Skeletal muscle tissue (tissue), 4 donors: ENCODE data around the gene MYO10. TPM values are rescaled to one million over a fixed set of nuclear protein-coding genes. Genes with fewer than 3 reads are reported as not detected.
A peak's percentile ranks its signal among the peaks of the same experiment; 100 is the strongest.

Experiments used
- H3K27ac ChIP-seq: one replicate; pipeline ENCODE4 v1.7.0; 2013; ENCODE audit warnings: mild to moderate bottlenecking, low read depth, low read length, inconsistent platforms
- H3K27me3 ChIP-seq, 3 donors: one replicate each; pipeline ENCODE4 v1.7.0; 2013; ENCODE audit warnings: low read length in 3 of 3; ENCODE audit not compliant: control insufficient read depth in 3 of 3, insufficient read depth in 3 of 3
- H3K36me3 ChIP-seq, 3 donors: one replicate each; pipeline ENCODE4 v1.7.0; 2013; ENCODE audit warnings: low read length in 3 of 3; ENCODE audit not compliant: control insufficient read depth in 3 of 3, insufficient read depth in 3 of 3
- H3K4me1 ChIP-seq, 3 donors: one replicate each; pipeline ENCODE4 v1.7.0; 2013; ENCODE audit warnings: low read length in 3 of 3, mild to moderate bottlenecking in 3 of 3; ENCODE audit not compliant: control insufficient read depth in 3 of 3, insufficient read depth in 3 of 3
- H3K4me3 ChIP-seq, 3 donors: one replicate each; pipeline ENCODE4 v1.7.0; 2013; ENCODE audit warnings: low read length in 3 of 3
- H3K9ac ChIP-seq, 3 donors: one replicate each; pipeline ENCODE4 v1.7.0; 2013; ENCODE audit warnings: low read length in 3 of 3, mild to moderate bottlenecking in 3 of 3, moderate library complexity in 2 of 3, low read depth in 1 of 3
- H3K9me3 ChIP-seq, 3 donors: one replicate each; pipeline ENCODE4 v1.7.0; 2013; ENCODE audit warnings: low read length in 3 of 3; ENCODE audit not compliant: control insufficient read depth in 3 of 3
- total RNA-seq: library from RNA; depleted of rRNA; stranded (reverse); fragments of >200 nt; gene quantifications from one replicate; pipeline ENCODE4 v1.2.3, GENCODE V29; 2014
- donor health status: Osteomylitis.

MYO10 gene
- total RNA-seq, 1 donor from 2014 or later = 27.1 TPM

DNA sequence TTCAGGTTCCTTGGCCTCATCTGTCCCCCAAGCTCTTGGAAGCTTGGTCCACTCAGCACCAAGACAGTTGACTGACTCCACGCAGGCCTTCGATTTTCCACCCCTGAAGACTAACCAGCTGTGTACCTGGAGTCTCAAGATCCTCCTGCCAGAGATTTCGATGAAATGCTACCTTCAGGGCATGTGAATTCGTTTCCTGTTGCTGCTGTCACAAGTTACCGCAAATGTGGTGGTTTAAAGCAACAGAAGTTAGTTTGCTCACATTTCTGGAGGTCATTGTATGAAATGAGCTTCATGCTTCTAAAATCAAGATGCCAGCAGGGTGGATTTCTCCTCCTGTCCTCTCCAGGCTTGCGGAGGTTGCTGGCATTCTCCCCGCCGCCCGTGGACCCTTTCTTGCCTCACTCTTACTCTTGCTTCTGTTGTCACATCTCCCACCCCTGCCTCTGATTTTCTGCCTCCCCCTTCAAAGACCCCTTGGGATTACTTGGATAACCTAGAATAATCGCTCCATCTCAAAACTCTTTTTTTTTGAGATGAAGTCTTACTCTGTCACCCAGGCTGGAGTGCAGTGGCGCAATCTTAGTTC lies 291.7 kb downstream of the MYO10 start:
- H3K4me3 ChIP-seq = no peak overlapping the region
- H3K27me3 ChIP-seq = no peaks in the 10 kb centered on the region
- peaks cover 0 to 2% (median 0%) of the 10 kb centered on the region in 3 donors for H3K9me3 ChIP-seq
- H3K27ac ChIP-seq = no peak overlapping the region
- H3K36me3 ChIP-seq = no peaks in the 10 kb centered on the region
- H3K9ac ChIP-seq = no peak overlapping the region
- H3K4me1 ChIP-seq = no peaks in the 10 kb centered on the region

DNA sequence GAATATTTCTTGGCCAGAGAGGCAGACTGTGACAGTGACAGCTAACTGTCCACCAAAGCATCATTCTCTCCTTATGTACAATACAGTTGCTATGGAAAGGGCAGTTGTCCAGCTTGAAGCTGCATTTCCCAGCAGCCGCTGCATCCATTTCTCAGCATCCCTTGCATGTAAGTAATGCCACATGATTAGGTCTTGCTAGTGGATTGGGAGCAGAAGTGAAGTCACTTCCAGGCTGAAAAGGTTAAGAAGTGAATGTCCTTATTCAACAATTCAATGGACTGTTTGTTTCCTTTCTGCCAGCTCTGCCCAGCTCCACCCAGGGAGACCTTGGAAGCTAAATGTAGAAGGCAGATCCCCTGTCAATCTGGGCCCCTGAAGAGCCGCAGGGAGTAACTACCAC lies 293.2 kb downstream of the MYO10 start:
- Histone ChIP-seq H3K27me3 (no peaks in the 10 kb centered on the region), H3K4me3 (no peak overlapping the region), H3K9me3 (peaks cover 0 to 2% (median 0%) of the 10 kb centered on the region in 3 donors), H3K27ac (no peak overlapping the region), H3K36me3 (no peaks in the 10 kb centered on the region), H3K9ac (no peak overlapping the region), H3K4me1 (no peaks in the 10 kb centered on the region)

DNA sequence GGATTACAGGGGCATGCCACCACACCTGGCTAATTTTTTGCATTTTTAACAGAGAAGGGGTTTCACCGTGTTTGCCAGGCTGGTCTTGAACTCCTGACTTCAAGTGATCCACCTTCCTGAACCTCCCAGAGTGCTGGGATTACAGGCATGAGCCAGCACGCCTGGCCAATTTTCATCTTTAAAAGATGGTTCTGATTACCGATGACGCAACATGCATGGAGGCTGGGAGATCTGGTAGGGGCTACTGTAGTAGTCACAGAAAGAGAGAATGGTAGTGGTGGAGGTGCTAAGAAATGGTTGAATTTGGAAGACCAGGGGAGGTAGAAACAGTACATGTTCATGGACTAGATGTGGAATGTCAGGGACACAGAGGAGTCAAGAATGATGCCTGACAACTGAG lies 296.9 kb downstream of the MYO10 start:
- no peaks in the 10 kb centered on the region for H3K36me3 ChIP-seq
- H3K27ac ChIP-seq = no peak overlapping the region
- H3K9ac ChIP-seq = no peak overlapping the region
- peaks cover 0 to 2% (median 0%) of the 10 kb centered on the region in 3 donors for H3K9me3 ChIP-seq
- no peak overlapping the region for H3K4me3 ChIP-seq
- H3K4me1 ChIP-seq = no peaks in the 10 kb centered on the region
- H3K27me3 ChIP-seq = no peaks in the 10 kb centered on the region

DNA sequence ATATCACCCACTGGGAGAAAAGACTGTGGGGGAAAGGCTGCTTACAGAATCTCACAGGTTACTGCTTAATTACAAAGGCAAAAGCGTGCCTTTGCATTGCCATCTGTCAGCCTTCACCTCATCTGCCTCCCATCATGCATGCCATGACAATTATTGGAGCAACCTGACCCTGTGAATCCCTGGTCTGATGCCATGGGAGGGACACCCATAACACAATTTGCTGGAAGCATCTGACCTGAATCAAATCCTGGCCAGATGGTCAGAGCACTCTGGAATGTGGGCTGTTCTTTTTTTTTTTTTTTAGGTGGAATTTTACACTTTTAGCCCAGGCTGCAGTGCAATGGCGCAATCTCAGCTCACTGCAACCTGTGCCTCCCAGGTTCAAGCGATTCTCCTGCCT lies 307.7 kb downstream of the MYO10 start:
- H3K9ac ChIP-seq = no peak overlapping the region
- no peaks in the 10 kb centered on the region for H3K9me3 ChIP-seq
- no peak overlapping the region for H3K4me3 ChIP-seq
- peaks cover 0 to 2% (median 0%) of the 10 kb centered on the region in 3 donors for H3K4me1 ChIP-seq
- no peak overlapping the region for H3K27ac ChIP-seq
- H3K27me3 ChIP-seq = no peaks in the 10 kb centered on the region
- H3K36me3 ChIP-seq = no peaks in the 10 kb centered on the region

DNA sequence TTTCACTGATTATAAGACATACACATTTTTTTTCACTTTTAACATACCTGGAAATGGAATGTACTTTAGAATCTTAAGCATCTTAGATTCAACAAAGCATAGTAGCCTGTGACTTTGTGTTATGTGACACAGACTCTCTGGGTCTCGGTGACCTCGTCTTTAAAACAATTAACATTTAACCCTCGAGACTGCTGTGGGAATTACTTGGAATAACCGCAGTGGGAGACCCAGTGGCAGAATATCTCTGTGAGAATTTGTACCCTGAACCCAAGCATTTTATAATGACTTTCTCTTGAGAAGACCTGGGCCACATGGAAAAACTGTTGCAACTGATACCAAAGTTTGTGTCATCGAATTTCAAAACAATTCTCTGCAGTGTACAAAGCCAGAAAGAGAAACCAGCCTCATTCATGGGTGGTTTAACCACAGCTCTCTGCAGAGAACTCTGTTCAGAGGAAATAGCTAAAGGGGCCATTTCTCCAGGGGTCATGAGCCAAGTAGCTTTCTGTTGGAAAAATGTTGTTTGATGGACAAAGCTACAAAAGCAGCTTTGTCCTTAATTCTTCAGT lies 309.3 kb downstream of the MYO10 start:
- H3K4me1 ChIP-seq = peaks cover 0 to 2% (median 0%) of the 10 kb centered on the region in 3 donors
- no peaks in the 10 kb centered on the region for H3K36me3 ChIP-seq
- H3K4me3 ChIP-seq = no peak overlapping the region
- H3K9me3 ChIP-seq = no peaks in the 10 kb centered on the region
- no peaks in the 10 kb centered on the region for H3K27me3 ChIP-seq
- H3K27ac ChIP-seq = no peak overlapping the region
- H3K9ac ChIP-seq = no peak overlapping the region

DNA sequence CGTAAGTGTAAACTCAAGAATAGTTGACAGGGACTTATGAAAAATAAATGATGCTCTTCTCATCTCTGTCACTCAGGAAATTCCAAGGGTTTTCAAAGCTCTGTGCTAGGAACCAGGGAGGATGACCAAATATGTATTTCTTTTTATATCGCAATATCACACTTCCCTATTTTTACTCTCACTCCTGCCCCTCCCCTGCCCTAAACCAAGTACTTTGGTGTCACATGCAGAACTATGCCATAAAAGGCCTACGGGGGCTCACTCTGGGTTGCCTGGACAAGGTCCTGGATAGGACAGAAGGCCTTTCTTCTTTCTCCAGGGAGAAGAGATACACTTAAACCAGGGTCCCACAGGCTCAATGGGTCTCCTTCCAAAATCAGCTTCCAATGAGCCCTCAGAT lies 311.0 kb downstream of the MYO10 start:
- H3K4me3 ChIP-seq = no peak overlapping the region
- no peak overlapping the region for H3K27ac ChIP-seq
- H3K9me3 ChIP-seq = no peaks in the 10 kb centered on the region
- no peaks in the 10 kb centered on the region for H3K27me3 ChIP-seq
- H3K4me1 ChIP-seq = peaks cover 0 to 2% (median 0%) of the 10 kb centered on the region in 3 donors
- H3K36me3 ChIP-seq = no peaks in the 10 kb centered on the region
- no peak overlapping the region for H3K9ac ChIP-seq

DNA sequence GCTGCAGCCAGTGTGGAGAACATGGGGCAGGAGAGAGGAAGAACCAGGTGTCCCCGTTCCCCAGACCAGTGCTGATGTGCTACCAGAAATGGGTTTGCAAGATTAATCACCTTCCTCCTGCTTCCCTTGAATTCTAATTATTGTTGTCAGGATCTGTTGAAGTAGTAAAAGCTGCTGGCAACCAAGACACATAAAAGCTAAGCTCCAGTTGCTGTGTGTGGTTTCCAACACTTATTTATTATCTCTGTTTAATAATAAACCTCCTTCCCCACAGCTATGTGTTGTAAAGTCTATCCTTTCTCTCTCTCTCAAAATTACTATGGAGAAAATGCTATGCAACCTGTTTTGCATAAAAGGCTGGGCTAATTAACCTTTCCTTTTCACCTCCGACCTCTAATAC lies 317.0 kb downstream of the MYO10 start:
- H3K4me3 ChIP-seq = no peak overlapping the region
- H3K9me3 ChIP-seq = no peaks in the 10 kb centered on the region
- H3K27ac ChIP-seq = no peak overlapping the region
- H3K36me3 ChIP-seq = no peaks in the 10 kb centered on the region
- peaks cover 8 to 11% (median 11%) of the 10 kb centered on the region in 3 donors for H3K4me1 ChIP-seq
- H3K27me3 ChIP-seq = peaks cover 0 to 7% (median 5%) of the 10 kb centered on the region in 3 donors
- no peak overlapping the region for H3K9ac ChIP-seq

DNA sequence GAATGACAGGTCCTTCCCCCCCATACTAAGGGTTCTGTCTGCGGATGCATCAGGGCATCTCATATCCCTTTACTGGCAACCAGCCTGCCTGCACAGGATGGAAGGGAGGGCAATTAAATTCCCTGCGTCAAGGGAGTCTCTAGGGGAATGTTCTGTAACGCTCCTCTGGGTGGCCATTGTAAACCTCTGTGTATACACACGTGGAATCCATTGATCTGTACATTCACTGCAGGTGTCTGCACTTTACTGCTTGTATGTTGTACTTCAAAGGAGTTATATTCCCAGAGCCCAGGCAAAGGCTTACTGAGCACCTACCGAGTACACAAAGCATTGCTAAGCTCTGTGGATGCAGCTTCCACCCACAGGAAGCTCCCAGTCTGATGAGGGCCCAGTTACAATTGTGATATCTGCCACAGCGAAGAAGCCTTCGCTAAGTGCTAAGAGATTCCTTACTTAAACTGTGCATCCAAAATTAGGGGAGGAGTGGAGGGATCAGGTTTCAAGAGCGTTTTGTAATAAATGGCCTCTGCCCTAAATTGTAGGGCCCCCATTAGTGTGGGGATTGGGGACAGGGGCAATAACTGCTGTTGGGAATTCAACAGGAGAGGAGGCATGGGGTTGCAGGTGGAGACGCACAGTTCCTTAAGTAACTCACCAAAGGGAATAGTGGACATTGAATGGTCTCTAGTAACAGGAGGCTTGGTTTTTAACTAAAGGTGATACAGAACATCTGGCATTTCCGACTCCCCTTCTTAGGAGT lies 317.8 kb downstream of the MYO10 start:
- peaks cover 8 to 11% (median 11%) of the 10 kb centered on the region in 3 donors for H3K4me1 ChIP-seq
- peak overlapping the region in 1 of 3 donors; percentile 38 for H3K9ac ChIP-seq
- H3K27ac ChIP-seq = no peak overlapping the region
- peaks cover 0 to 7% (median 5%) of the 10 kb centered on the region in 3 donors for H3K27me3 ChIP-seq
- no peaks in the 10 kb centered on the region for H3K9me3 ChIP-seq
- no peak overlapping the region for H3K4me3 ChIP-seq
- H3K36me3 ChIP-seq = no peaks in the 10 kb centered on the region

DNA sequence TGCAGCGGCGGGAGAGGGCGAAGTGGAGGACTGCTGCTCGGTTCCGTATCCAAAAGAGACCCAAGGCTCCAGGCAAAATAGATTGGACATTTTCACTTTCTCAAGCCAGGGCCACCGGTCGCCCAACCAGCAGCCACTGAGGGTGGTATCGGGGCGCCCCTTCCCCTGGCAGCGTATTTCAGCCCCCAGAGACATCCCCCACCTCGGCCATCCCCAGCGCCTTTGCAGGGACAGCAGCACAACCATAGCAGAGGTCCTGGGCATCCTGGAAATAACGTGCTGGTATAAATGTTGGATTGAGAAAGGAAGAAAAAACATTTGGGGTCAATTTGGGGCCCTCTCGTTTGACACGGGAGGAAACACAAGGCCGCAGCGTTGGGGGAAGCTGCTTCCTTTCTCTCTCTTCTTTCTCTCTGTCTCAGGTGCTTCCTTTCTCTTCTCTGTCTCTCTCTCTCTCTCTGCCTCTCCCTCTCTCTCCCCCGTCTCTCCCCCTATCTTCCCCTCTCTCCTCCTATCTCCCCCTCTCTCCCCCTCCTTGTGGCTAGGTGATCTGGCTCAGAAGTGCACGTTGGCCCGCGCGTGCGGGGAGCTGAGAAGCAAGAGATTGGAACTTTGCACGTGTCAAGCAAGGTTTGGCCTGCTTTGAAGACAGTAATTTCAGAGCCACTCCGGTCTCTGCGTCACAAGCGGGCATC lies 318.7 kb downstream of the MYO10 start:
- Histone ChIP-seq H3K9ac (peak overlapping the region; percentile 59 to 72 (median 67)), H3K4me1 (peaks cover 8 to 11% (median 11%) of the 10 kb centered on the region in 3 donors), H3K27ac (no peak overlapping the region)

More for the DNA sequence above, 318.7 kb downstream of the MYO10 start:
- H3K27me3 ChIP-seq = peaks cover 0 to 7% (median 5%) of the 10 kb centered on the region in 3 donors
- H3K9me3 ChIP-seq = no peaks in the 10 kb centered on the region
- H3K4me3 ChIP-seq = peak overlapping the region; percentile 61 to 74 (median 70)
- H3K36me3 ChIP-seq = no peaks in the 10 kb centered on the region
